ENCODE data around the gene CPSF4L.
A peak's percentile ranks its signal among the peaks of the same experiment; 100 is the strongest.

Gene CPSF4L

GRCh38 chr17:73231841-73232586, 29.7 kb downstream of the CPSF4L start:
- peak; percentile 98 for DNase-seq (ENCODE audit: low spot score)

- no peak for DNase-seq (ENCODE audit: low spot score)
These were observed 30.3 kb downstream of the CPSF4L start for GRCh38 chr17:73231395-73231794.

- no peak for DNase-seq (ENCODE audit: low spot score)
These were observed 31.6 kb downstream of the CPSF4L start for GRCh38 chr17:73230088-73230487.

GRCh38 chr17:73228748-73229236, 32.9 kb downstream of the CPSF4L start:
- peak; percentile 69 for DNase-seq (ENCODE audit: low spot score)

- no peak for DNase-seq (ENCODE audit: low spot score)
These were observed 33.7 kb downstream of the CPSF4L start for GRCh38 chr17:73227944-73228343.

GRCh38 chr17:73227379-73227778, 34.3 kb downstream of the CPSF4L start:
- DNase-seq (ENCODE audit: low spot score), result no peak

GRCh38 chr17:73226556-73227172, 35.0 kb downstream of the CPSF4L start:
- no peak for DNase-seq (ENCODE audit: low spot score)

GRCh38 chr17:73224663-73225305, 36.9 kb downstream of the CPSF4L start:
- DNase-seq (ENCODE audit: low spot score), result no peak

GRCh38 chr17:73224237-73224636, 37.4 kb downstream of the CPSF4L start:
- DNase-seq (ENCODE audit: low spot score), result no peak

- DNase-seq (ENCODE audit: low spot score), result no peak
These were observed 38.0 kb downstream of the CPSF4L start for GRCh38 chr17:73223626-73224230.

- no peak for DNase-seq (ENCODE audit: low spot score)
These were observed 46.2 kb downstream of the CPSF4L start for GRCh38 chr17:73215447-73215846.

- DNase-seq (ENCODE audit: low spot score), result no peak
These were observed 46.8 kb downstream of the CPSF4L start for GRCh38 chr17:73214851-73215250.

GRCh38 chr17:73214008-73214407, 47.7 kb downstream of the CPSF4L start:
- no peak for DNase-seq (ENCODE audit: low spot score)

- DNase-seq (ENCODE audit: low spot score), result no peak
These were observed 49.9 kb downstream of the CPSF4L start for GRCh38 chr17:73211745-73212144.

GRCh38 chr17:73210002-73210678, 51.5 kb downstream of the CPSF4L start:
- DNase-seq (ENCODE audit: low spot score), result no peak

GRCh38 chr17:73209436-73209835, 52.2 kb downstream of the CPSF4L start:
- no peak for DNase-seq (ENCODE audit: low spot score)

- DNase-seq (ENCODE audit: low spot score), result no peak
These were observed 53.4 kb downstream of the CPSF4L start for GRCh38 chr17:73208139-73208827.

- DNase-seq (ENCODE audit: low spot score), result no peak
These were observed 56.2 kb downstream of the CPSF4L start for GRCh38 chr17:73205459-73205961.

- DNase-seq (ENCODE audit: low spot score), result no peak
These were observed 57.7 kb downstream of the CPSF4L start for GRCh38 chr17:73203788-73204479.

- DNase-seq (ENCODE audit: low spot score), result no peak
These were observed 58.4 kb downstream of the CPSF4L start for GRCh38 chr17:73203135-73203787.
